Esophagus muscularis mucosa (tissue), 3 donors: ENCODE measurements around the gene TMEM222.

ENCODE experiments used
- CTCF ChIP-seq, 3 experiments: fragments of 200-600 bp in 2 of 3; fragments of 450-650 bp in 1 of 3; sonication (generic) in 2 of 3; IDR thresholded peaks; one replicate each; pipeline ENCODE4 v1.5.1; 2017 to 2019; ENCODE audit warnings: antibody characterized with exemption in 3 of 3, mild to moderate bottlenecking in 2 of 3, moderate library complexity in 1 of 3
- EP300 ChIP-seq: sonication (generic); formaldehyde crosslinking; IDR thresholded peaks from one replicate; pipeline ENCODE4 v1.6.1; 2017; ENCODE audit warnings: antibody characterized with exemption

- TF ChIP-seq CTCF (IDR thresholded peaks at IDR 0.05) (no peak), EP300 (no peak)
Measured at GRCh38 chr1:27342778-27343638, 21.0 kb downstream of the TMEM222 start.
